Measurements from ENCODE around the gene ANKRD66. TPM values are rescaled to one million over a fixed set of nuclear protein-coding genes. Genes with fewer than 3 reads are reported as not detected.
"Not testable (repeated sequence)": the region's sequence is repeated elsewhere in the genome, so short reads cannot be mapped to it uniquely, and the experiment has no call there.

The ANKRD66 gene
- total RNA-seq, 4 donors from 2014 or later = not detected

DNA sequence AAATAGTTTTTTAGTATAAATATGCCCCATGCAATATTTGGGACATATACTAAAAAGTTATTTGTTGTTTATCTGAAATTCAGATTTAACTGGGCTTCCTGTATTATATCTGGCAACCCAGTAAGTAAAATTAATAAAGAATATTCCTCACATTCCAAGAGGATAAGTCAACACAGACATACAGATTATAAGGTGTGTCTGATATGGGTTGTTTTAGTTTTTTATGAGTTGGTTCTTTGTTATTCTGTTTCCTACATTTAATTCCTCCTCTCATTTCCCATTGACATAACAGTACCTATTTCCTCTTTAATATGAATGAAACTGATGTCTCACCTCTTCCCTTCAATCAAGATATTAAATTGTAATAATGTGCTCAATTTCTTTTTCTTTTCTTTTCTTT is 9.8 kb upstream of the ANKRD66 start:
- peaks cover 3 to 11% of the 10 kb centered on the region in 2 donors for H3K4me1 ChIP-seq
- no peak overlapping the region for H3K27ac ChIP-seq
- in situ Hi-C loops (cut with MboI; ENCODE audit: low sequenced_read_pairs in 4 of 4) (no loop called here), intact Hi-C loops (cut with DNase I; ENCODE audit: low total_unique reads) (no loop called here)
- no peak overlapping the region for H3K4me3 ChIP-seq
- no peaks in the 10 kb centered on the region for H3K36me3 ChIP-seq
- ATAC-seq (no peak), DNase-seq (no peak)
- H3K27me3 ChIP-seq = peaks cover 5 to 34% (median 18%) of the 10 kb centered on the region in 3 donors
- TF ChIP-seq POLR2A (IDR thresholded peaks at IDR 0.05) (no peak), CTCF (IDR thresholded peaks at IDR 0.05 in 4 of 5, conservative IDR thresholded peaks at IDR 0.05 in 1 of 5) (no peak)
- no peaks in the 10 kb centered on the region for H3K9me3 ChIP-seq

DNA sequence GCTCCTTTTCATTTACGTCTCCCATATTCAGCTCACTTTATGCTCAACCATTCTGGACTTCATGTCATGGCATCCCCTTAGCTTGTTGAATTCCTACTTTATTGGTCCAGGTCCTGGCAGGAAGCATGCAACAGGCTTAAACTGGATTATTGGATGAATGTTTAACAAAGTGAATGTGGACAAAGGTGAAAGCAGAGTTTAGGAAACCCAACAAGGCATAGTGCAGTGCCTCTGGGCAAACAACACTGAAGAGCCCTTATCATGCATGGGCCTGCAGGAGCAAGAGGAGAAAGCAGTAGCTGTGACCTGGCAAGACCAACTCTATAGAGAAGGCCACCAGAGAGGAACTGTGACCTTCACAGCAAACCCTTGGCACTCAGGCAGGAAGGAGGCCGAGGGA is 5.3 kb upstream of the ANKRD66 start:
- TF ChIP-seq CTCF (IDR thresholded peaks at IDR 0.05 in 4 of 5, conservative IDR thresholded peaks at IDR 0.05 in 1 of 5) = no peak
- TF ChIP-seq POLR2A (IDR thresholded peaks at IDR 0.05) = no peak
- H3K27me3 ChIP-seq = peaks cover 0 to 12% (median 10%) of the 10 kb centered on the region in 3 donors
- no peaks in the 10 kb centered on the region for H3K4me1 ChIP-seq
- DNase-seq = no peak
- in situ Hi-C loops (cut with MboI; ENCODE audit: low sequenced_read_pairs in 4 of 4) (no loop called here), intact Hi-C loops (cut with DNase I; ENCODE audit: low total_unique reads) (no loop called here)
- no peaks in the 10 kb centered on the region for H3K36me3 ChIP-seq
- no peak overlapping the region for H3K27ac ChIP-seq
- H3K9me3 ChIP-seq = no peaks in the 10 kb centered on the region
- ATAC-seq = no peak
- H3K4me3 ChIP-seq = no peak overlapping the region

DNA sequence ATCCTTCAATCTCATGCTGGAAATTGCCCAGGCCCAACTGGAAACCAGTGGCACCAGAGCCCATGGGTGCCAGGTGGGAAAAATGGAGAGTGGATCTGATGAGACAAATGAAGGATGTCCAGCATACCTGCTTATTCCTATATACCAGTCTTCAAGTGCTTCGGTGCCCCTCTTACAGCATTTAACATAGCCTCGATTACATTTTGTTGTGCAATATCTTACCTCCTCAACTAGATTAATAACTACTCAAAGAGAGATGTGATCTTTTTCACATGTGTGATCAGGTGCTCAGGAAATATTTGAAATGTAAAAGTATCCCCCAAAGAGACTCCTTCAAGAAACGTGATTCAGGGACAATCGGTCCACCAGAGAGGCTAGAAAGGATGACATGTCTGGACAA is 4.8 kb upstream of the ANKRD66 start:
- H3K27ac ChIP-seq = no peak overlapping the region
- H3K4me3 ChIP-seq = no peak overlapping the region
- H3K4me1 ChIP-seq = no peaks in the 10 kb centered on the region
- TF ChIP-seq POLR2A (IDR thresholded peaks at IDR 0.05) (no peak), CTCF (IDR thresholded peaks at IDR 0.05 in 4 of 5, conservative IDR thresholded peaks at IDR 0.05 in 1 of 5) (no peak)
- DNase-seq (no peak), ATAC-seq (no peak)
- H3K9me3 ChIP-seq = no peaks in the 10 kb centered on the region
- peaks cover 0 to 10% (median 6%) of the 10 kb centered on the region in 3 donors for H3K27me3 ChIP-seq
- in situ Hi-C loops (cut with MboI; ENCODE audit: low sequenced_read_pairs in 4 of 4) (no loop called here), intact Hi-C loops (cut with DNase I; ENCODE audit: low total_unique reads) (no loop called here)
- H3K36me3 ChIP-seq = no peaks in the 10 kb centered on the region

- Histone ChIP-seq H3K27ac (no peak overlapping the region), H3K4me1 (no peaks in the 10 kb centered on the region), H3K9me3 (no peaks in the 10 kb centered on the region), H3K4me3 (no peak overlapping the region), H3K36me3 (no peaks in the 10 kb centered on the region), H3K27me3 (no peaks in the 10 kb centered on the region)
- DNase-seq = no peak
- no peak for ATAC-seq
- no peak for TF ChIP-seq CTCF (IDR thresholded peaks at IDR 0.05 in 4 of 5, conservative IDR thresholded peaks at IDR 0.05 in 1 of 5)
- no peak for TF ChIP-seq POLR2A (IDR thresholded peaks at IDR 0.05)
- in situ Hi-C loops (cut with MboI; ENCODE audit: low sequenced_read_pairs in 4 of 4) = no loop called here
- intact Hi-C loops (cut with DNase I; ENCODE audit: low total_unique reads) = no loop called here
These were observed 3.1 kb upstream of the ANKRD66 start for GRCh38 chr6:46743425-46744158.

DNA sequence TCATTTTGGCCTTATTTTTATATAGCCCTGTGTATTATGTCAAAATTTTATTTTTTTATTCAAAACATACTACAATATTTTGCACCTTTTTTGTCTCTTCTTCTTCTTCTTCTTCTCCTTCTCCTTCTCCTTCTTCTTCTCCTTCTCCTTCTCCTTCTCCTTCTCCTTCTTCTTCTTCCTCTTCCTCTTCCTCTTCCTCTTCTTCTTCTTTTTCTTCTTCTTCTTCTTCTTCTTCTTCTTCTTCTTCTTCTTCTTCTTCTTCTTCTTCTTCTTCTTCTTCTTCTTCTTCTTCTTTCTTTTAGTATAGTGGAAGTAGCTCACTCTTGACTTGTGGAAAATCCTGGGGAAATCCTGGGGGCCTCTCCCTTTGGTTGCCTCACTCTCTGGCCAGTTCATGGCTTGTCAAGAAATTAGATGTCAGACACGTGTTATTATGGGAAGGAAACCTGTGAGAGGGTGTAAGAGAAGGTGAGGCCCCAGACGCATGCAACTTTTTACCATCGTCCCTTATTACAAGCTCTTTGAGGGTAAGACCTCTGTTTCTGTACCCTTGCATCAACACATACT is 2.5 kb upstream of the ANKRD66 start:
- H3K36me3 ChIP-seq; in situ Hi-C loops (cut with MboI; ENCODE audit: low sequenced_read_pairs in 4 of 4): not testable (repeated sequence)

More for the DNA sequence above, 2.5 kb upstream of the ANKRD66 start:
- intact Hi-C loops (cut with DNase I; ENCODE audit: low total_unique reads); H3K27me3 ChIP-seq; H3K9me3 ChIP-seq; DNase-seq; H3K27ac ChIP-seq; ATAC-seq; H3K4me3 ChIP-seq; H3K4me1 ChIP-seq: not testable (repeated sequence)
